ENCODE measurements around the gene FNDC10.
A peak's percentile ranks its signal among the peaks of the same experiment; 100 is the strongest.

The FNDC10 gene

DNA sequence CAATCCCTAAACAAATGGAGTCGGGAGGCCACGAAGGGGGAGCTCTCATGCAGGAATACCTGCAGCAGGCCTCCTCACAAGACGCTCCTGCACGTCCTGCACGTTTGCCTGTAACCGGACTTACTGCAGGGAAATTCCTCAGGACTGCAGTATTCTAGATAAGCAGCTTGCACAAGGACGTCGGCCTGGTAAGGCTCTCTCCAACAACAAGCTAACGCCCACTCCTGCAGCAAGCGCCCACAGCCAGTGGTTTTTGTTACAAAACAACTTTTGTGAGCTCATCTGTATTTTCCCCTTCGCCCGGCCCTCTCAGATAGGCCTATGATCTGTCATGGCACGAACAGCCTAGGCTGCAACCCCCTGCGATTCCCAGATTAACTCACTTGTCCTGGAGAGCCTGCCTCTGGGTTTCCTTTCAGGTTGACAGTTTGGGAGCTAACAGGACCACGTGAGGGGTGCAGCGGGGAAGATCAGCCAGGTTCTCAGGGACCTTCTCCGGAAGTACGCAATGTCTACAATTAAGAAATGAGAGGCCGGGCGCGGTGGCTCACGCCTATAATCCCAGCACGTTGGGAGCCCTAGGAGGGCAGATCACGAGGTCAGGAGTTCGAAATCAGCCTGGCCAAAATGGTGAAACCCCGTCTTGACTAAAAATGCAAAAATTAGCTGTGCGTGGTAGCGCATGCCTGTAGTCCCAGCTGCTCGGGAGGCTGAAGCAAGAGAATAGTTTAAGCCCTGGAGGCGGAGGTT is 14.4 kb upstream of the FNDC10 start:
- Mint-ChIP-seq H3K27me3 (ENCODE audit: low read depth) (no peaks in the 10 kb centered on the region), H3K27ac (peak overlapping the region; percentile 93), H3K9me3 (no peaks in the 10 kb centered on the region), H3K4me3 (peak overlapping the region; percentile 94), H3K36me3 (ENCODE audit: low read depth) (peaks cover 5% of the 10 kb centered on the region), H3K4me1 (ENCODE audit: low read depth) (peaks cover 19% of the 10 kb centered on the region)

DNA sequence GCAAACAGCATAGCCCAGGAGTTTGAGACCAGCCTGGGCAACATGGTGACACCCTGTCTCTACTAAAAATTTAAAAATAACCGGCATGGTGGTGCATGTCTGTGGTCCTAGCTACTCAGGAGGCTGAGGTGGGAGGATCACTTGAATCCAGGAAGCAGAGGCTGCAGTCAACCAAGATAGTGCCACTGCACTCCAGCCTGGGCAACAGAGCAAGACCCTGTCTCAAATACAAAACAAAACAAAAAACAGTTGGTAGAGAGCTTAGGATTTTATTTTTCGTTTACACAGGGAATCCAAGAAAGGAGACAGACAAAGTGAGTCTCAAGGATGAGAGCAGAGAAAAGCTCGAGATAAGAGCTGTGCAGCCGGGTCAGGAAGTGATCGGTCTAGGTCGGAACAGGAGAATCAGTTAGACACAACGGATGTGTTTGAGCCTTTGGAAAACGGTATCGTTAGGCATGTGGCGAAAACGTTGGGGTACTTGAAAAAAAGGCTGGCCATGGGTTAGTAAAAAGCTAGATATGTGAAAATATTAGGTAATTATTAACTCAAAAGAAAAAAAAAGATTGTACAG is 13.7 kb upstream of the FNDC10 start:
- no peaks in the 10 kb centered on the region for H3K27me3 Mint-ChIP-seq (ENCODE audit: low read depth)
- H3K4me1 Mint-ChIP-seq (ENCODE audit: low read depth): peaks cover 19% of the 10 kb centered on the region
- H3K27ac Mint-ChIP-seq: peak overlapping the region; percentile 93
- peak overlapping the region; percentile 94 for H3K4me3 Mint-ChIP-seq
- no peaks in the 10 kb centered on the region for H3K9me3 Mint-ChIP-seq
- peaks cover 5% of the 10 kb centered on the region for H3K36me3 Mint-ChIP-seq (ENCODE audit: low read depth)

GRCh38 chr1:1612104-1612400 is 12.1 kb upstream of the FNDC10 start:
- Mint-ChIP-seq H3K27ac (no peak overlapping the region), H3K27me3 (ENCODE audit: low read depth) (no peaks in the 10 kb centered on the region), H3K36me3 (ENCODE audit: low read depth) (peaks cover 2% of the 10 kb centered on the region)

GRCh38 chr1:1610796-1611195 is 10.9 kb upstream of the FNDC10 start:
- H3K4me1 Mint-ChIP-seq (ENCODE audit: low read depth): peaks cover 26% of the 10 kb centered on the region
- H3K36me3 Mint-ChIP-seq (ENCODE audit: low read depth): peaks cover 4% of the 10 kb centered on the region
- H3K27me3 Mint-ChIP-seq (ENCODE audit: low read depth): no peaks in the 10 kb centered on the region
- no peaks in the 10 kb centered on the region for H3K9me3 Mint-ChIP-seq
- H3K4me3 Mint-ChIP-seq: no peak overlapping the region
- no peak overlapping the region for H3K27ac Mint-ChIP-seq

More at GRCh38 chr1:1612104-1612400, 12.1 kb upstream of the FNDC10 start:
- no peak overlapping the region for H3K4me3 Mint-ChIP-seq
- peaks cover 21% of the 10 kb centered on the region for H3K4me1 Mint-ChIP-seq (ENCODE audit: low read depth)
- H3K9me3 Mint-ChIP-seq: no peaks in the 10 kb centered on the region

DNA sequence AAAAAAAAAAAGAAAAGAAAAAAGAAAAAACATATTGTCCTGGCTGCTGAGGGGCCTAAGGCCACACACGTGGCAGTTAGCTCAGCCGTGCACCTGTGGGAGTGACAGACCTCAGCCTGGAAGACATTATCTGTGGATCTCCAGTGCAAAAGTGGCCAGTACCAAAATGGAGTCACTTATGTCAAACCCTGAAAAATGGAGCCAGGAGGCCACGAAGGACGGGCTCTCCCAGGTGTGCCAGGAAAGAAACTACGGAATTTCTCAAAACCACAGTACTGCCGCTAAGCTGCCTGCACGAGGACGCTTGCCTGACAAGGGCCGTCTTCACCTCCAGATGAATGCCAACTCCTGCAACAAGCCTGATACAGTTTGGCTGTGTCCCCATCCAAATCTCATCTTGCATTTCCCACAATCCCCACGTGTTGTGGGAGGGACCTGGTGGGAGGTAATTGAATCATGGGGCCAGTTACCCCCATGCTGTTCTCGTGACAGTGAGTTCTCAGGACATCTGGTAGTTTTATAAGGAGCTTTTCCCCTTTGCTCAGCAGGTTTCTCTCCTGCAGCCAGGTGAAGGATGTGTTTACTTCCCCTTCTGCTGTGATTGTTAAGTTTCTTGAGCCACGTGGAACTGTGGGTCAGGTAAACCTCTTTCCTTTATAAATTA is 10.0 kb upstream of the FNDC10 start:
- no peaks in the 10 kb centered on the region for H3K9me3 Mint-ChIP-seq
- no peak overlapping the region for H3K27ac Mint-ChIP-seq
- peaks cover 4% of the 10 kb centered on the region for H3K36me3 Mint-ChIP-seq (ENCODE audit: low read depth)
- H3K4me1 Mint-ChIP-seq (ENCODE audit: low read depth): peaks cover 25% of the 10 kb centered on the region
- no peaks in the 10 kb centered on the region for H3K27me3 Mint-ChIP-seq (ENCODE audit: low read depth)
- no peak overlapping the region for H3K4me3 Mint-ChIP-seq

DNA sequence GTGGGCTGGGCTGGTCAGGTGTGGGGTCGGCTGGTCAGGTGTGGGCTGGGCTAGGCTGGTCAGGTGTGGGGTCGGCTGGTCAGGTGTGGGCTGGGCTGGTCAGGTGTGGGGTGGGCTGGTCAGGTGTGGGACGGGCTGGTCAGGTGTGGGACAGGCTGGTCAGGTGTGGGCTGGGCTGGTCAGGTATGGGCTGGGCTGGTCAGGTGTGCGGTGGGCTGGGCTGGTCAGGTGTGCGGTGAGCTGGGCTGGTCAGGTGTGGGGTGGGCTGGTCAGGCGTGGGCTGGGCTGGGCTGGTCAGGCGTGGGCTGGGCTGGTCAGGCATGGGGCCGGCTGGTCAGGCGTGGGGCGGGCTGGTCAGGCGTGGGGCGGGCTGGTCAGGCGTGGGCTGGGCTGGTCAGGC is 6.3 kb upstream of the FNDC10 start:
- Mint-ChIP-seq H3K4me1 (ENCODE audit: low read depth) (peaks cover 10% of the 10 kb centered on the region), H3K27ac (no peak overlapping the region), H3K4me3 (no peak overlapping the region), H3K9me3 (no peaks in the 10 kb centered on the region), H3K36me3 (ENCODE audit: low read depth) (peaks cover 1% of the 10 kb centered on the region), H3K27me3 (ENCODE audit: low read depth) (no peaks in the 10 kb centered on the region)

DNA sequence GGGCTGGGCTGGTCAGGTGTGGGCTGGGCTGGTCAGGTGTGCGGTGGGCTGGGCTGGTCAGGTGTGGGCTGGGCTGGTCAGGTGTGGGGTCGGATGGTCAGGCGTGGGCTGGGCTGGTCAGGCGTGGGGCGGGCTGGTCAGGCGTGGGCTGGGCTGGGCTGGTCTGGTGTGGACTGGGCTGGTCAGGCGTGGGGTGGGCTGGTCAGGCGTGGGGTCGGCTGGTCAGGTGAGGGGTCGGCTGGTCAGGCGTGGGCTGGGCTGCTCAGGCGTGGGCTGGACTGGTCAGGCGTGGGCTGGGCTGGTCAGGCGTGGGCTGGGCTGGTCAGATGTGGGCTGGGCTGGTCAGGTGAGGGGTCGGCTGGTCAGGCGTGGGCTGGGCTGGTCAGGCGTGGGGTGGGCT is 5.8 kb upstream of the FNDC10 start:
- Mint-ChIP-seq H3K27me3 (ENCODE audit: low read depth) (no peaks in the 10 kb centered on the region), H3K9me3 (no peaks in the 10 kb centered on the region), H3K27ac (no peak overlapping the region), H3K36me3 (ENCODE audit: low read depth) (peaks cover 1% of the 10 kb centered on the region), H3K4me3 (no peak overlapping the region), H3K4me1 (ENCODE audit: low read depth) (peaks cover 10% of the 10 kb centered on the region)

GRCh38 chr1:1605034-1605591 is 5.2 kb upstream of the FNDC10 start:
- Mint-ChIP-seq H3K4me3 (peak overlapping the region; percentile 10), H3K4me1 (ENCODE audit: low read depth) (peaks cover 10% of the 10 kb centered on the region), H3K36me3 (ENCODE audit: low read depth) (peaks cover 1% of the 10 kb centered on the region), H3K27me3 (ENCODE audit: low read depth) (no peaks in the 10 kb centered on the region), H3K9me3 (no peaks in the 10 kb centered on the region), H3K27ac (peak overlapping the region; percentile 67)

DNA sequence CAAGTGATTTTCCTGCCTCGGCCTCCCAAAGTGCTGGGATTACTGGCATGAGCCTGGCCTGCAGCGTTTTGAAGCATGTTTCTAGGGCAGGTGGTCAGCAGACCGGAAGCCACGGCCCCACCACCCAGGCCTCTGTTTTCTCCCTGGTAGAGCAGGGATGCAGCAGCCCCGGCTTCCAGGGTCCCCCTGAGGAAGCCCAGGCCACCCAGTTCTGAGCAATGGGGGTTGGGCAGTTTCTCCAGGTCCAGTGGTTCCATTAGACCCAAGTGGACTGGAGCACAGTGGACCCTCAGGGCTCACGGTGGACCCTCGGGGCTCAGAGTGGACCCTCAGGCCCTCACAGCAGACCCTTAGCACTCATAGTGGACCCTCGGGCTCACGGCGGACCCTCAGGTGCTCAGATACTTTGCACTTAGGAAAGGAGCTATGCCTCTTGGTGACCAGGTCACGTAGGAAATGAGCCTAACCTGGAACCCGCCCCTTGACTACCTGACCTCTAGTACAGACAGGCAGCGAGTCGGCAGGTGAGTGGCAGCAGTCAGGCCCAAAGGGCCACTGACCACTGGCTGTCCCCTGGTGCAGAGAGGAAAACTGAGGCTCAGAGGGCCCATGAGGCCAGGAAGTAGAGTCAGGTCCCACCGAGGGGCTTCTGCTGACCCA is 4.6 kb upstream of the FNDC10 start:
- Mint-ChIP-seq H3K36me3 (ENCODE audit: low read depth) (peaks cover 1% of the 10 kb centered on the region), H3K27me3 (ENCODE audit: low read depth) (no peaks in the 10 kb centered on the region), H3K27ac (peak overlapping the region; percentile 41), H3K9me3 (no peaks in the 10 kb centered on the region), H3K4me1 (ENCODE audit: low read depth) (peaks cover 10% of the 10 kb centered on the region), H3K4me3 (no peak overlapping the region)

DNA sequence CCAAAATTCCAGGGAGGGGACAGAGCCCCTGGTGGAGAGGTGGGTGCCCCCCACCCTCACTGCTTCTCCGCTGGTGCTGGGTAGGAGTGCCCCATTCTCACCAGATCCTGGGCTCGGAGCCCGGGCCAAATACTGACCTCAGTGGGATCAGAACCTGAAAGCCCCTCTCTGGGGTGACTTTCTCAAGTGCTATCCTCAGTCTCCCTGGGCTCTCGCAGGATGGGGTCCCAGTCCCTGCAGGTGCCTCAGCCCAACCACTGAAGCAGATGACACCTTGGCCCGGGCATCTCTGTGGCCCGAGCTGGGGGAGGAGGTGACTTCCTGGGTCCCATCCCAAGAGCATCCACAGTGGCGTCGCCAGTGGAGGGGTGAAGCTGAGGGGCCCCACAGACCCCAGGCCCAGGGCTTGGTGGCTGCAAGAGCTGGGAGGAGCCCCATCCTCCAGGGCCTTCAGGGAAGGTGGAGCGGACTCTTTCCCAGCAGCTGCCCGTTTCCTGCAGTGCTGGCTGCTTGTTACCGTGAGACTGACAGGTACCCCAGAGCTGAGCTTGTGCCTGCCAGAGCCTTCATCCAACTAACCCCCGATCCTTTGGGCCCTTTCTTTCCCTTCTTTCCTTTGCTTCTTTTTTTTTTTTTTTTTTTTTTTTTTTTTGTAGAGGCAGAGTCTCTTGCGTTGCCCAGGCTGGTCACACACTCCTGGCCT is 3.9 kb upstream of the FNDC10 start:
- H3K4me3 Mint-ChIP-seq: no peak overlapping the region
- H3K9me3 Mint-ChIP-seq: no peaks in the 10 kb centered on the region
- H3K4me1 Mint-ChIP-seq (ENCODE audit: low read depth): peaks cover 12% of the 10 kb centered on the region
- no peak overlapping the region for H3K27ac Mint-ChIP-seq
- peaks cover 1% of the 10 kb centered on the region for H3K36me3 Mint-ChIP-seq (ENCODE audit: low read depth)
- peaks cover 3% of the 10 kb centered on the region for H3K27me3 Mint-ChIP-seq (ENCODE audit: low read depth)

- H3K36me3 Mint-ChIP-seq (ENCODE audit: low read depth): peaks cover 1% of the 10 kb centered on the region
- no peaks in the 10 kb centered on the region for H3K9me3 Mint-ChIP-seq
- H3K27ac Mint-ChIP-seq: no peak overlapping the region
- peaks cover 15% of the 10 kb centered on the region for H3K4me1 Mint-ChIP-seq (ENCODE audit: low read depth)
- no peak overlapping the region for H3K4me3 Mint-ChIP-seq
- peaks cover 6% of the 10 kb centered on the region for H3K27me3 Mint-ChIP-seq (ENCODE audit: low read depth)
These were observed 3.1 kb upstream of the FNDC10 start for GRCh38 chr1:1602968-1603506.

GRCh38 chr1:1602304-1602967 is 2.5 kb upstream of the FNDC10 start:
- peaks cover 1% of the 10 kb centered on the region for H3K36me3 Mint-ChIP-seq (ENCODE audit: low read depth)
- H3K4me3 Mint-ChIP-seq: no peak overlapping the region
- no peak overlapping the region for H3K27ac Mint-ChIP-seq
- H3K9me3 Mint-ChIP-seq: no peaks in the 10 kb centered on the region
- H3K27me3 Mint-ChIP-seq (ENCODE audit: low read depth): peaks cover 6% of the 10 kb centered on the region
- peaks cover 14% of the 10 kb centered on the region for H3K4me1 Mint-ChIP-seq (ENCODE audit: low read depth)

DNA sequence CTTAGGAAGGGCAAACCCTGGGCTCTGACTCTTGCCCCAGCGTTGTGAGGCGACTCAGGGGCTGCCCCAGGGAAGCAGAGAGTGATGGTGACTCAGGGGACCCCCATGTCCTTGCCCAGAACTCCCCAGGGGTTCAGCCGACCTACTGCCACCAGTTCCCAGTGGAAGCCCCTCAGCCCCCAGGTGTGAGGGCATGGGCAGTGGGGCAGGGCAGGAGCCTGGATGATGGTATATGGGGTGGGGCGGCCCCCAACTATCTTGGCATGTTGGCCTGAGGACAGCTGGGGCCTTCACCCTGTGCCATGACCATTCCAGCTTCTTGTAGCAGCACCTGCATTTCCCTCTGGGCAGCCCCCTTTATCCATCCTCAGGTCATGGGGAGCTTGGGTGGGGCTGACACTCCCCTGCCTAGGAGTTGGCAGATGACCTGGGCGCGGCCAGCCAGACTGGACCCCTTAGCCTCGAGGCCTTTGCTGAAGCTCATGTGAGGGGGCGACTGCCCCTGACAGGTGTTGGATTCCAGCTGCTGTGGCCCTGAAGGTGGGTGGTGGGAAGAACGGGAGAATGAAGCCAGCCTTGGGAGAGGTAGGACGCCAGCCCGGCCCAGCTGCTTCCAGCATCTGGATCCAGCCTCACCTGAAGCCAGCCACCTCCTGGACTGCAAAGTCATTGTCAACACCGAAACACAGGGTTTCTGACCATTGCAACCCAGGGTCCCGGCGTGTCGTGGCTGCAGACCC is 1.8 kb upstream of the FNDC10 start:
- peaks cover 8% of the 10 kb centered on the region for H3K4me1 Mint-ChIP-seq (ENCODE audit: low read depth)
- no peak overlapping the region for H3K4me3 Mint-ChIP-seq
- H3K9me3 Mint-ChIP-seq: no peaks in the 10 kb centered on the region
- H3K36me3 Mint-ChIP-seq (ENCODE audit: low read depth): no peaks in the 10 kb centered on the region
- peaks cover 6% of the 10 kb centered on the region for H3K27me3 Mint-ChIP-seq (ENCODE audit: low read depth)
- no peak overlapping the region for H3K27ac Mint-ChIP-seq

All from T-helper 1 cell treated with Interleukin-12 subunit alpha and Interleukin-12 subunit beta and Interleukin-4 antibody, amounts not matched to agents 30 μg/mL and 1 μg/mL, for 36 hours (primary cell).